HCT116 (cell line): Measurements from ENCODE around the gene MORN1. TPM values are rescaled to one million over a fixed set of nuclear protein-coding genes. Genes with fewer than 3 reads are reported as not detected.

Source experiments
- ATAC-seq: fragments of 200-7000 bp; cut with Tn5 transposase; 2 replicates; pipeline ENCODE4 v1.9.1; 2020; ENCODE audit warnings: mild to moderate bottlenecking, moderate library complexity
- BruUV-seq: library from RNA; stranded (reverse); fragments of 400-500 nt; replicated peaks from 2 replicates; lab custom pipeline; 2021; lab: Mats Ljungman, UMichigan
- CTCF ChIA-PET: fragments of 300-600 bp; sonication (Branson Sonifier 250); formaldehyde crosslinking; loops from one replicate; lab custom pipeline; 2021; ENCODE audit warnings: antibody characterized with exemption; lab: Charles Lee
- POLR2A ChIA-PET: fragments of 300-600, 350-600 bp; sonication (Branson Sonifier 250); formaldehyde crosslinking; loops from one replicate; lab custom pipeline; 2021; ENCODE audit warnings: antibody characterized with exemption; lab: Charles Lee
- RAD21 ChIA-PET, 2 experiments: fragments of 300-600 bp; sonication (Branson Sonifier 250); formaldehyde crosslinking; loops; one replicate each; lab custom pipeline; 2023; ENCODE audit warnings: low total read pairs in 2 of 2; ENCODE audit not compliant: uncharacterized antibody in 2 of 2, unreplicated experiment in 2 of 2, low non-redundant PET in 1 of 2; lab: Charles Lee
- DNase-seq: peaks from one replicate; pipeline ENCODE4 v3.0.0-alpha.2; 2010; ENCODE audit warnings: low read depth, low spot score
- H2AFZ ChIP-seq: fragments of 200-600 bp; shearing (Covaris generic), sonication (generic); 2 replicates; pipeline ENCODE4 v1.6.1; 2017; ENCODE audit warnings: low read depth, mixed run types, mixed read lengths, antibody characterized with exemption, low read length; ENCODE audit not compliant: poor library complexity, severe bottlenecking
- H3K27ac ChIP-seq: 2 replicates; pipeline ENCODE4 v1.5.1; 2012; ENCODE audit warnings: low read depth, low read length
- H3K27me3 ChIP-seq: fragments of 200-600 bp; sonication (generic); 2 replicates; pipeline ENCODE4 v1.6.1; 2016; ENCODE audit warnings: mixed run types, low read length, mixed read lengths; ENCODE audit not compliant: insufficient read depth
- H3K36me3 ChIP-seq, 2 experiments: fragments of 200-500 bp in 1 of 2; fragments of 200-600 bp in 1 of 2; sonication (Bioruptor generic) in 1 of 2; sonication (generic) in 1 of 2; 2 replicates each; pipeline versions ENCODE4 v1.5.1 to v1.6.1; 2014 to 2016; ENCODE audit warnings: low read length in 2 of 2, inconsistent platforms in 1 of 2, mixed read lengths in 1 of 2, mixed run types in 1 of 2; ENCODE audit not compliant: insufficient read depth in 2 of 2, control insufficient read depth in 1 of 2
- H3K4me1 ChIP-seq, 2 experiments: fragments of 200-600 bp in 1 of 2; sonication (generic) in 1 of 2; 2 replicates each; pipeline versions ENCODE4 v1.5.1 to v1.6.1; 2012 to 2017; ENCODE audit warnings: low read length in 2 of 2, inconsistent platforms in 1 of 2, mild to moderate bottlenecking in 1 of 2, mixed read lengths in 1 of 2, mixed run types in 1 of 2, moderate library complexity in 1 of 2; ENCODE audit not compliant: insufficient read depth in 2 of 2, control insufficient read depth in 1 of 2
- H3K4me2 ChIP-seq: fragments of 200-600 bp; sonication (generic); 2 replicates; pipeline ENCODE4 v1.6.1; 2017; ENCODE audit warnings: mixed run types, low read length, mixed read lengths
- H3K4me3 ChIP-seq, 2 experiments: fragments of 200-600 bp in 1 of 2; sonication (generic) in 1 of 2; replicated peaks in 1 of 2; 2 replicates each; pipeline ENCODE4 v1.5.1; 2011 to 2016; ENCODE audit warnings: low read length in 2 of 2, control low read depth in 1 of 2, low read depth in 1 of 2, mild to moderate bottlenecking in 1 of 2, mixed read lengths in 1 of 2, mixed run types in 1 of 2
- H3K79me2 ChIP-seq: fragments of 200-600 bp; sonication (generic); 2 replicates; pipeline ENCODE4 v1.6.1; 2017; ENCODE audit warnings: mild to moderate bottlenecking, mixed run types, low read length, moderate library complexity, mixed read lengths; ENCODE audit not compliant: insufficient read depth
- H3K9ac ChIP-seq: fragments of 200-600 bp; sonication (generic); 2 replicates; pipeline ENCODE4 v1.6.1; 2016; ENCODE audit warnings: low read length, mixed read lengths
- H3K9me2 ChIP-seq: fragments of 200-600 bp; sonication (generic), shearing (Covaris generic); 2 replicates; pipeline ENCODE4 v1.6.1; 2017; ENCODE audit warnings: mixed run types, mild to moderate bottlenecking, moderate library complexity; ENCODE audit not compliant: insufficient read depth
- H3K9me3 ChIP-seq, 2 experiments: fragments of 200-500 bp in 1 of 2; fragments of 200-600 bp in 1 of 2; sonication (Bioruptor generic) in 1 of 2; sonication (generic) in 1 of 2; 2 replicates each; pipeline ENCODE4 v1.6.1; 2014 to 2017; ENCODE audit warnings: low read length in 2 of 2, mixed read lengths in 2 of 2, inconsistent platforms in 1 of 2, low read depth in 1 of 2, mild to moderate bottlenecking in 1 of 2, mixed run types in 1 of 2, moderate library complexity in 1 of 2; ENCODE audit not compliant: control insufficient read depth in 1 of 2, insufficient read depth in 1 of 2
- H4K20me1 ChIP-seq: fragments of 200-600 bp; sonication (generic), shearing (Covaris generic); 2 replicates; pipeline ENCODE4 v1.6.1; 2017; ENCODE audit warnings: mixed run types, mild to moderate bottlenecking, moderate library complexity; ENCODE audit not compliant: insufficient read depth
- CEBPB ChIP-seq: IDR thresholded peaks from 2 replicates; pipeline ENCODE4 v1.6.1; 2012; ENCODE audit warnings: low read depth
- EZH2 ChIP-seq: fragments of 200-600 bp; sonication (generic); IDR thresholded peaks from 2 replicates; pipeline ENCODE4 v1.6.1; 2017; ENCODE audit warnings: antibody characterized with exemption, mixed run types
- JUND ChIP-seq: IDR thresholded peaks from 2 replicates; pipeline ENCODE4 v1.6.1; 2012
- POLR2A ChIP-seq: IDR thresholded peaks from 2 replicates; pipeline ENCODE4 v1.7.0; 2011; ENCODE audit warnings: borderline replicate concordance; ENCODE audit not compliant: insufficient read depth, insufficient read length; ENCODE audit errors: extremely low read depth
- POLR2AphosphoS5 ChIP-seq: IDR thresholded peaks from 2 replicates; pipeline ENCODE4 v1.6.1; 2011; ENCODE audit warnings: mild to moderate bottlenecking, low read depth, low read length, moderate library complexity
- RAD21 ChIP-seq: IDR thresholded peaks from 2 replicates; pipeline ENCODE4 v1.6.1; 2012; ENCODE audit warnings: low read depth, mild to moderate bottlenecking
- TCF7L2 ChIP-seq: IDR thresholded peaks from 2 replicates; pipeline ENCODE4 v1.7.0; 2011; ENCODE audit warnings: borderline replicate concordance, inconsistent platforms; ENCODE audit not compliant: insufficient read depth, insufficient read length; ENCODE audit errors: extremely low read depth
- YY1 ChIP-seq: IDR thresholded peaks from 2 replicates; pipeline ENCODE4 v1.6.1; 2011; ENCODE audit warnings: low read length, low read depth, moderate library complexity, mild to moderate bottlenecking; ENCODE audit not compliant: insufficient replicate concordance; ENCODE audit errors: extremely low read depth
- ZBTB33 ChIP-seq: IDR thresholded peaks from 2 replicates; pipeline ENCODE4 v1.6.1; 2011; ENCODE audit warnings: mild to moderate bottlenecking, low read length, moderate library complexity; ENCODE audit not compliant: insufficient replicate concordance; ENCODE audit errors: extremely low read depth
- ZFX ChIP-seq: fragments of 450-650 bp; IDR thresholded peaks from 2 replicates; pipeline ENCODE4 v1.6.1; 2017
- ZNF274 ChIP-seq: fragments of 200-500 bp; sonication (Bioruptor generic); IDR thresholded peaks from 2 replicates; pipeline ENCODE4 v1.6.1; 2014; ENCODE audit warnings: mild to moderate bottlenecking, low read depth, low read length, inconsistent platforms
- intact Hi-C: fragments of 100-400 bp; cut with micrococcal nuclease; formaldehyde crosslinking; loops from 2 replicates; pipeline ENCODE4 v1.10.0; 2022
- total RNA-seq: library from RNA; stranded (reverse); gene quantifications from one replicate; pipeline ENCODE4 v1.2.1, GENCODE V29; 2021; ENCODE audit not compliant: unreplicated experiment

Gene MORN1
- total RNA-seq, 1 experiment from 2014 or later = 21.4 TPM

GRCh38 chr1:2383576-2383975, 7.8 kb downstream of the MORN1 start:
- Histone ChIP-seq H3K9me3 (no peaks in the 10 kb centered on the region), H3K27ac (no peak overlapping the region), H3K9ac (no peak overlapping the region), H3K4me3 (no peak overlapping the region), H3K36me3 (peaks cover 0 to 6% of the 10 kb centered on the region in 2 experiments; a peak in 2 of 4 replicates), H3K27me3 (no peaks in the 10 kb centered on the region), H3K9me2 (no peaks in the 10 kb centered on the region), H3K4me1 (0 out of 4 replicates have a peak, but pooled peaks cover 0 to 6% of the 10 kb centered on the region in 2 experiments), H2AFZ (no peak overlapping the region), H3K79me2 (no peaks in the 10 kb centered on the region), H3K4me2 (no peak overlapping the region), H4K20me1 (no peaks in the 10 kb centered on the region)
- DNase-seq (no peak), ATAC-seq (no peak)
- ChIA-PET CTCF (interaction anchor here (7.7 kb wide), 1 partner anchor 186 kb away, joined by 271 read pairs; the partner anchor contains the start of gene FAAP20), RAD21 (no interaction called here), POLR2A (no interaction called here)
- TF ChIP-seq TCF7L2 (no peak), POLR2A (no peak), ZFX (no peak), EZH2 (no peak), RAD21 (no peak), YY1 (no peak), ZBTB33 (no peak), JUND (no peak), POLR2AphosphoS5 (no peak), ZNF274 (no peak), CEBPB (no peak)
- BruUV-seq = no TSS peak
- intact Hi-C loops = no loop called here
